ENCODE data around the gene SIGLEC5.
A peak's percentile ranks its signal among the peaks of the same experiment; 100 is the strongest.

Gene SIGLEC5

GRCh38 chr19:51593969-51594773 lies 36.0 kb downstream of the SIGLEC5 start:
- peaks cover 5% of the 10 kb centered on the region for H3K9me3 Mint-ChIP-seq
- H3K27ac Mint-ChIP-seq: peak overlapping the region; percentile 56 to 74 (median 73)
- H3K4me3 Mint-ChIP-seq: peak overlapping the region; percentile 82 to 88 (median 88)
- H3K4me1 Mint-ChIP-seq: peaks cover 11% of the 10 kb centered on the region
- TF ChIP-seq, protein P1, sequence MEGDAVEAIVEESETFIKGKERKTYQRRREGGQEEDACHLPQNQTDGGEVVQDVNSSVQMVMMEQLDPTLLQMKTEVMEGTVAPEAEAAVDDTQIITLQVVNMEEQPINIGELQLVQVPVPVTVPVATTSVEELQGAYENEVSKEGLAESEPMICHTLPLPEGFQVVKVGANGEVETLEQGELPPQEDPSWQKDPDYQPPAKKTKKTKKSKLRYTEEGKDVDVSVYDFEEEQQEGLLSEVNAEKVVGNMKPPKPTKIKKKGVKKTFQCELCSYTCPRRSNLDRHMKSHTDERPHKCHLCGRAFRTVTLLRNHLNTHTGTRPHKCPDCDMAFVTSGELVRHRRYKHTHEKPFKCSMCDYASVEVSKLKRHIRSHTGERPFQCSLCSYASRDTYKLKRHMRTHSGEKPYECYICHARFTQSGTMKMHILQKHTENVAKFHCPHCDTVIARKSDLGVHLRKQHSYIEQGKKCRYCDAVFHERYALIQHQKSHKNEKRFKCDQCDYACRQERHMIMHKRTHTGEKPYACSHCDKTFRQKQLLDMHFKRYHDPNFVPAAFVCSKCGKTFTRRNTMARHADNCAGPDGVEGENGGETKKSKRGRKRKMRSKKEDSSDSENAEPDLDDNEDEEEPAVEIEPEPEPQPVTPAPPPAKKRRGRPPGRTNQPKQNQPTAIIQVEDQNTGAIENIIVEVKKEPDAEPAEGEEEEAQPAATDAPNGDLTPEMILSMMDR (IDR thresholded peaks at IDR 0.05; ENCODE audit: unreplicated experiment in 3 of 3): no peak
- peaks cover 6% of the 10 kb centered on the region for H3K27me3 Mint-ChIP-seq (ENCODE audit: low read depth)
- H3K36me3 Mint-ChIP-seq (ENCODE audit: low read depth): peaks cover 16% of the 10 kb centered on the region

DNA sequence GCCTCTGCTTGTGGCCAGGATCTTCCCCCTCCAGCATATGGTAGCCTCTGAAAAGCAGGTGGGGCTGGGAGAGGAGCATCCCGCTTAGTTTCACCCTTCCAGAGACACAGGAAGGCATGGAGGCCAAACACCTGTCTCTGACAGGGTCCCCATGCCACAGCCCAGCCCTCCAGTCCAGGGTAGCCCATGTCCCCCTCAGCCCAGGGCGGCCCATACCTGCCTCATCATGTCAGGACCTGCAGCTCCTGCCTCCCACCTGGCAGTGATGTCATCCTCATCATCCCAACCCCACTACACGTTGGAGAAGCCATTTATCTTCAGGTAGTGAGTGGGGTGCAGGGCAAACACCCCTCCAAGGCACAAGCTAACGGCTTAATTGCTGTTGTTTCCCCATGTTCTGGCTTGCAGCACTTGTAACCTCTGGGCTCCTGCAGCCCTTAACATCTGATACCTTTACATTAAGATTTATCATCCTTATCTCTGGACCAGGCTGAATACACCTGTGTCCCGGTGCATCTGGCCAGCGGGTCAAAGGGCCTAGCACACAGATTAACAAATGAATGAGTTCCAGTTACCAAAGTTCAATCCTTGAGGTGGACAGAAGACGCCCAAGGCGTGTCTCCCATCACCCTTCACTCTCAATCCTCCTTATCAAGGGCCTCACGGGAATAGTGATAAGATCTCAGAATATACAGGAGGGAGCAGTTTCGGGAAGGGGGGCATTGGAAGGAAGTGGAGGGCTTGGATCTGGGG lies 36.9 kb downstream of the SIGLEC5 start:
- TF ChIP-seq, protein P1 (IDR thresholded peaks at IDR 0.05; ENCODE audit: unreplicated experiment in 3 of 3): no peak
- Mint-ChIP-seq H3K4me3 (peak overlapping the region; percentile 82 to 88 (median 88)), H3K9me3 (peaks cover 8% of the 10 kb centered on the region), H3K36me3 (ENCODE audit: low read depth) (peaks cover 23% of the 10 kb centered on the region), H3K27me3 (ENCODE audit: low read depth) (peaks cover 6% of the 10 kb centered on the region), H3K4me1 (peaks cover 11% of the 10 kb centered on the region), H3K27ac (peak overlapping the region; percentile 56 to 74 (median 73))

GRCh38 chr19:51592521-51592920 lies 37.7 kb downstream of the SIGLEC5 start:
- Mint-ChIP-seq H3K4me1 (peaks cover 11% of the 10 kb centered on the region), H3K27me3 (ENCODE audit: low read depth) (peaks cover 5% of the 10 kb centered on the region), H3K36me3 (ENCODE audit: low read depth) (peaks cover 31% of the 10 kb centered on the region), H3K27ac (no peak overlapping the region), H3K4me3 (peak overlapping the region; percentile 52 to 72 (median 67)), H3K9me3 (peaks cover 12% of the 10 kb centered on the region)
- TF ChIP-seq, protein P1 (IDR thresholded peaks at IDR 0.05; ENCODE audit: unreplicated experiment in 3 of 3): no peak

- Mint-ChIP-seq H3K4me1 (peaks cover 11% of the 10 kb centered on the region), H3K36me3 (ENCODE audit: low read depth) (peaks cover 52% of the 10 kb centered on the region), H3K27me3 (ENCODE audit: low read depth) (no peaks in the 10 kb centered on the region), H3K4me3 (no peak overlapping the region), H3K9me3 (peaks cover 32% of the 10 kb centered on the region), H3K27ac (no peak overlapping the region)
- TF ChIP-seq, protein P1 (IDR thresholded peaks at IDR 0.05; ENCODE audit: unreplicated experiment in 3 of 3): no peak
Observed at GRCh38 chr19:51590441-51590840, 39.8 kb downstream of the SIGLEC5 start.

GRCh38 chr19:51589511-51589910 lies 40.7 kb downstream of the SIGLEC5 start:
- Mint-ChIP-seq H3K36me3 (ENCODE audit: low read depth) (peaks cover 61% of the 10 kb centered on the region), H3K4me1 (peaks cover 6% of the 10 kb centered on the region)
- TF ChIP-seq, protein P1 (IDR thresholded peaks at IDR 0.05; ENCODE audit: unreplicated experiment in 3 of 3): no peak

More at GRCh38 chr19:51589511-51589910, 40.7 kb downstream of the SIGLEC5 start:
- no peak overlapping the region for H3K4me3 Mint-ChIP-seq
- peaks cover 41% of the 10 kb centered on the region for H3K9me3 Mint-ChIP-seq
- H3K27ac Mint-ChIP-seq: no peak overlapping the region
- no peaks in the 10 kb centered on the region for H3K27me3 Mint-ChIP-seq (ENCODE audit: low read depth)
